ENCODE data around the gene EIF3I. TPM values are rescaled to one million over a fixed set of nuclear protein-coding genes. Genes with fewer than 3 reads are reported as not detected.
A peak's percentile ranks its signal among the peaks of the same experiment; 100 is the strongest.

Gene EIF3I
- total RNA-seq, 2 donors from 2014 or later, result 241 to 276 TPM

- peak overlapping the region; percentile 94 to 96 for H3K4me3 Mint-ChIP-seq
- no peaks in the 10 kb centered on the region for H3K27me3 Mint-ChIP-seq (ENCODE audit: low read depth)
- no peaks in the 10 kb centered on the region for H3K9me3 Mint-ChIP-seq
- DNase-seq, result no peak
- ATAC-seq (replicated peaks in 1 of 2), result no peak
- peaks cover 12 to 24% of the 10 kb centered on the region in 2 donors for H3K36me3 Mint-ChIP-seq (ENCODE audit: insufficient read depth in 2 of 2)
- peaks cover 41% of the 10 kb centered on the region for H3K4me1 Mint-ChIP-seq (ENCODE audit: low read depth)
- peak overlapping the region; percentile 94 for H3K27ac Mint-ChIP-seq
Observed at GRCh38 chr1:32224285-32224684, 2.1 kb downstream of the EIF3I start.

DNA sequence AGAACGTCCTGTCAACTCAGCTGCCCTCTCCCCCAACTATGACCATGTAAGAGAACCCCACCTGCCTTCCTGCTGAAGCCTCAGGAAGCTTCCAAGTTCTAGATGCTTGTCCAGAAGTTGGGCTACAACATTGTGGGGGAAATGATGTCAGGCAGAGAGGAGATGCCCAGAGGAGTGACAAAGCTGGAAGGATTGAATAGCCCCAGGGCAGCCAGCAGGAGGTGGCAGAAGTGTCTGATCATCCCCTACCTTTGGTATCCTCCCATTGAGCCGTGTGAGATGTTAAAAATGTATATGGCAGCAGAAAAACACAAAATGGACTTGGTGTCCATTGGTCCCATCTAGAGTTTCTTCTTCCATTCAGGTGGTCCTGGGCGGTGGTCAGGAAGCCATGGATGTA lies 6.6 kb downstream of the EIF3I start:
- Mint-ChIP-seq H3K27ac (no peak overlapping the region), H3K9me3 (no peaks in the 10 kb centered on the region), H3K4me1 (ENCODE audit: low read depth) (peaks cover 14% of the 10 kb centered on the region), H3K36me3 (ENCODE audit: insufficient read depth in 2 of 2) (peaks cover 12 to 27% of the 10 kb centered on the region in 2 donors), H3K4me3 (no peak overlapping the region), H3K27me3 (ENCODE audit: low read depth) (no peaks in the 10 kb centered on the region)
- DNase-seq (no peak), ATAC-seq (replicated peaks in 1 of 2) (no peak)

DNA sequence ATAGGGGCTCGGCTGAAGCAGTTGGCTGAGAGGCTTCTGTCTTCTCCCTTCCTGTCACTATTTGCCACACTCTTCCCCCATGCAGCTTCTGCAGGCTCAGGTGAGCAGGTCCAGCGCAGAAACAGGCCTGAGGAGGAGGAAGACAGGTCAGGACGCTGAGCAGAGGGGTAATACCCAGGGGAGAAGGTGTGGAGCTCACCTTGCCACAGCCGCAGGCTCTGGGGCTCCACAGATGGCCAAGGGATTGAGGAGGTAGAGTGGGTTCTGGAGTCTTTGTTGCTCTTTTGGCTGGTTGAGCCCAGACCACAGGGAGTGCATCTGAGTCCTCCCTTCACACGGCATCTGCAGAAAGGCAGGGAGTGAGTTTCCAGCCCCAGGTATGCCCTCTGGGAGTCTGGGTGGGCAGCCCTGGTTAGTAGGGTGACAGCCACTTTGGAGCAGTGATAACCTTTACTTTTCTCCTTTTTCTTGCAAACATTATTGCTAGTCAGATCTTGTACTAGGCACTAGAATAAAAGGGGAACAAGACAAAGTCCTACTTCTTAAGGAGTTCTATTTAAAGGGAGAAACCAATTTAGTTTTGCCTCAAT lies 9.7 kb downstream of the EIF3I start:
- peaks cover 6 to 17% of the 10 kb centered on the region in 2 donors for H3K36me3 Mint-ChIP-seq (ENCODE audit: insufficient read depth in 2 of 2)
- no peak overlapping the region for H3K4me3 Mint-ChIP-seq
- DNase-seq (no peak), ATAC-seq (replicated peaks in 1 of 2) (no peak)
- H3K27ac Mint-ChIP-seq, result no peak overlapping the region
- H3K27me3 Mint-ChIP-seq (ENCODE audit: low read depth), result no peaks in the 10 kb centered on the region
- no peaks in the 10 kb centered on the region for H3K9me3 Mint-ChIP-seq
- peaks cover 7% of the 10 kb centered on the region for H3K4me1 Mint-ChIP-seq (ENCODE audit: low read depth)

DNA sequence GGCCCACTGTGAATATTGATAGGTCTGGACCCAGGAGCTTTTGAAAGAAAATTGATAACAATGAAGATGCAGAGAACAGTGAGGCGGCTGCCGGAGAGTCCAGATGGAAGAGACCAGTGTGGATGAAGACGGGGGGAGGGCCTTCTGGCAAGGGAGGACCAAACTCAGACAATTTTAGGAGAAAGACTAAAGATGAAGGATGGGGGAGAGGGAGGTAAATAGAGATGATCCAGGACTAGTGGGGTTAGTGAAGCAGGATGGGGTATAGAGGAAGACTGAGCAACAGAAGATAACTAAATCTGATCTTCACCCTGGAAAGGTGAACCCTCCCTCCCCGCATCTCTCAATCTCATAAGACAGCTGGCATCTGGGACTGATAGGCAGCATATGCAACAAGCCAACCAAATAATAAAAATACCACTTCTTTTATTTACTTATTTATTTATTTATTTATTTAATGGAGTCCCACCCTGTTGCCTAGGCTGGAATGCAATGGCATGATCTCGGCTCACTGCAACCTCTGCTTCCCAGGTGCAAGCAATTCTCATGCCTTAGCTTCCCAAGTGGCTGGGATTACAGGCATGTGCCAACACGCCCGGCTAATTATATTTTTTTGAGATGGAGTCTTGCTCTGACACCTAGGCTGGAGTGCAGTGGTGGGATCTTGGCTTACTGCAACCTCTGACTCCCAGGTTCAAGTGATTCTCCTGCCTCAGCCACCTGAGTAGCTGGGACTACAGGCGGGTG lies 10.5 kb downstream of the EIF3I start:
- Mint-ChIP-seq H3K4me1 (ENCODE audit: low read depth) (peaks cover 2% of the 10 kb centered on the region), H3K36me3 (ENCODE audit: insufficient read depth in 2 of 2) (peaks cover 4 to 12% of the 10 kb centered on the region in 2 donors), H3K4me3 (no peak overlapping the region), H3K27ac (no peak overlapping the region), H3K27me3 (ENCODE audit: low read depth) (no peaks in the 10 kb centered on the region), H3K9me3 (no peaks in the 10 kb centered on the region)
- DNase-seq, result no peak
- ATAC-seq (replicated peaks in 1 of 2), result no peak

- no peaks in the 10 kb centered on the region for H3K27me3 Mint-ChIP-seq (ENCODE audit: low read depth)
- H3K4me1 Mint-ChIP-seq (ENCODE audit: low read depth), result no peaks in the 10 kb centered on the region
- no peak overlapping the region for H3K4me3 Mint-ChIP-seq
- H3K27ac Mint-ChIP-seq, result no peak overlapping the region
- DNase-seq, result no peak
- no peak for ATAC-seq (replicated peaks in 1 of 2)
- H3K9me3 Mint-ChIP-seq, result no peaks in the 10 kb centered on the region
- H3K36me3 Mint-ChIP-seq (ENCODE audit: insufficient read depth in 2 of 2), result peaks cover 0 to 3% of the 10 kb centered on the region in 2 donors
Observed at GRCh38 chr1:32234792-32235191, 12.6 kb downstream of the EIF3I start.

GRCh38 chr1:32239337-32239736 lies 17.1 kb downstream of the EIF3I start:
- no peaks in the 10 kb centered on the region for H3K36me3 Mint-ChIP-seq (ENCODE audit: insufficient read depth in 2 of 2)
- peaks cover 18% of the 10 kb centered on the region for H3K4me1 Mint-ChIP-seq (ENCODE audit: low read depth)
- peak overlapping the region; percentile 90 to 92 for H3K4me3 Mint-ChIP-seq
- DNase-seq (no peak), ATAC-seq (replicated peaks in 1 of 2) (no peak)
- no peaks in the 10 kb centered on the region for H3K27me3 Mint-ChIP-seq (ENCODE audit: low read depth)
- no peaks in the 10 kb centered on the region for H3K9me3 Mint-ChIP-seq
- H3K27ac Mint-ChIP-seq, result no peak overlapping the region

DNA sequence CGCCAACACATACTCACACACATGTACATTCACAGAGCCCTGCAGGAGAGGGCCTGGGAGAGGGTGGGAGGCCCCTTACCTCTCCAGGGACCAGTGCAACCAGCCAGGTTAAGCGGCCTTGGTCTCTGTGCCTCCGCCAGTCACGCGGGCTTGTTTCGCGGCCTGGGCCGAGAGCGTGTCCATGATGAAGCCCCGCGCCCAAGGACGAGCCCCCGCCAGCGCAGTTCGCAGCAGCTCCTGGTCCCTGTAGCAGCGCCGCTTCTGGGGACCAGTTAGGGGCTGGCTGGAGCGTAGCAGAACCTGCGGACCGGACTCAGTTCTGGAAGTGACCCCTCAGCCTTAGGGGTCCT lies 17.6 kb downstream of the EIF3I start:
- DNase-seq, result no peak
- Mint-ChIP-seq H3K27me3 (ENCODE audit: low read depth) (no peaks in the 10 kb centered on the region), H3K36me3 (ENCODE audit: insufficient read depth in 2 of 2) (no peaks in the 10 kb centered on the region), H3K9me3 (no peaks in the 10 kb centered on the region), H3K4me1 (ENCODE audit: low read depth) (peaks cover 18% of the 10 kb centered on the region), H3K4me3 (peak overlapping the region; percentile 90 to 92), H3K27ac (no peak overlapping the region)
- no peak for ATAC-seq (replicated peaks in 1 of 2)

GRCh38 chr1:32240140-32240951 lies 18.1 kb downstream of the EIF3I start:
- peak; percentile 66 to 69 for DNase-seq
- H3K27ac Mint-ChIP-seq, result no peak overlapping the region
- H3K9me3 Mint-ChIP-seq, result no peaks in the 10 kb centered on the region
- H3K36me3 Mint-ChIP-seq (ENCODE audit: insufficient read depth in 2 of 2), result no peaks in the 10 kb centered on the region
- peak overlapping the region; percentile 90 to 92 for H3K4me3 Mint-ChIP-seq
- H3K27me3 Mint-ChIP-seq (ENCODE audit: low read depth), result no peaks in the 10 kb centered on the region
- peak; percentile 73 to 74 for ATAC-seq (replicated peaks in 1 of 2)
- peaks cover 20% of the 10 kb centered on the region for H3K4me1 Mint-ChIP-seq (ENCODE audit: low read depth)

DNA sequence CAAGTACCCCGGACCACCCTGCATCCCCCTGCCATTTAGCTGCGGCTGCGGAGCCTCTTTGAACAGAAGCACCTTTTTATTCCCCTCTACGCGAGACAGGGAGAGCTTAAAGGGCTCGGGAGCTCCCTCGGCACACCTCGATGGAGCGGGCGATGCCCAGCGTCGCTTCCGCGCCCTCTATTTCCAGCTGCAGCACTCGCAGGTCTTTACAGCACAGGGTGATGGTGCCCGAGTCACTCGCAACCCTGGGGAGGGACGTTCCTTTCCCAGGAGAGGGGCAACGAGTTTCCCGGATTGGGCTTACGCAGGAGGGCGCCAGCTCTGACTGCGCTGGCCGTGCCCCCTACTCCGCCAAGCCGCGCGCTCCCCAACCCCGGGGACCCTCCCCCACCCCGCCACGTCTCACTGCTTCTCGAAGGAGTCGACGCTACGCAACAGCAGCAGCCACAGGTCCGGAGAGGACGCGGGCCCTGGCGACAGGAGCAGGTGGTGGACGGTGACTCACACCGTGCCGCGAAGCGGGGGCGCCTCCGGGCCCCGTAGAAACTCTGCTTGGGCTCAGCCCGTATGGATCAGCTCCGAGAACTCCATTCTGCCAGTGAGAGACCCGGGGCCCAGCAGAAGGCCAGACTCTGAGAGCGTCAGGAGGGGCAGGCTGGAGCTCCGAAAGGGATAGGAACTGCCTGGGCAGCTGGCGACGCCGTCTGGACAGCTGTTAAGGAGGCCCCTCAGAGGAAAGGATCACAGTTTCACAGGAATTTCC lies 19.0 kb downstream of the EIF3I start:
- Mint-ChIP-seq H3K36me3 (ENCODE audit: insufficient read depth in 2 of 2) (no peaks in the 10 kb centered on the region), H3K9me3 (no peaks in the 10 kb centered on the region), H3K4me1 (ENCODE audit: low read depth) (peaks cover 29% of the 10 kb centered on the region), H3K4me3 (peak overlapping the region; percentile 90 to 92), H3K27ac (no peak overlapping the region), H3K27me3 (ENCODE audit: low read depth) (no peaks in the 10 kb centered on the region)
- DNase-seq (peak; percentile 56 to 58), ATAC-seq (replicated peaks in 1 of 2) (peak; percentile 72)

- Mint-ChIP-seq H3K9me3 (no peaks in the 10 kb centered on the region), H3K4me3 (no peak overlapping the region), H3K27ac (no peak overlapping the region), H3K36me3 (ENCODE audit: insufficient read depth in 2 of 2) (no peaks in the 10 kb centered on the region), H3K4me1 (ENCODE audit: low read depth) (peaks cover 41% of the 10 kb centered on the region), H3K27me3 (ENCODE audit: low read depth) (no peaks in the 10 kb centered on the region)
- ATAC-seq (replicated peaks in 1 of 2) (no peak), DNase-seq (no peak)
Observed at GRCh38 chr1:32242341-32242851, 20.2 kb downstream of the EIF3I start.

DNA sequence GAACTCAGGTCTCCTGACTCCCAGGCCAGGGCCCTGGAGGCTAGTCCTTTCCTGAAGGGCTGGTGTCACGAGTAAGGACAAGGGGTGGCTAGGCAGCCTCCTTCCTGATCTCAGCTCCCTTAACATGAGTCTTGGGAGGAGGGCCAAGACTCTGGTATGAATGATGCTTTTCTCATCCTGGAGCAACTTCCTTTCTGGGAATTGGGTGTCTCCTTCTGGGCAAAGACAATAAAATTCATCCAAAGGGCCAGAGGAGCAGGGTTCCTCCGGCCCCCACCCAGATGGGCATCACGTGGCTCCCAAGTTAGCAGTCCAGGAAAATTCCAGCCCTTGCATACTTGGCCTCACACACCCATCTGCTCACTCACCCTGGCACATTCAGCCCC lies 24.7 kb downstream of the EIF3I start, which contains the start of gene FAM167B:
Gene FAM167B (plus strand): TSS at position 335 of the 386 bp plus-strand sequence. CDS start 200 bp downstream, outside the sequence.
- ATAC-seq (replicated peaks in 1 of 2), result no peak
- DNase-seq, result no peak
- peaks cover 68% of the 10 kb centered on the region for H3K4me1 Mint-ChIP-seq (ENCODE audit: low read depth)
- peak within 1 kb of the TSS; percentile 74 to 91 for H3K4me3 Mint-ChIP-seq
- H3K9me3 Mint-ChIP-seq, result no peaks in the 10 kb centered on the region
- peak within 1 kb of the TSS; percentile 72 for H3K27ac Mint-ChIP-seq
- H3K36me3 Mint-ChIP-seq (ENCODE audit: insufficient read depth in 2 of 2), result peaks cover 3 to 4% of the 10 kb centered on the region in 2 donors
- no peaks in the 10 kb centered on the region for H3K27me3 Mint-ChIP-seq (ENCODE audit: low read depth)

DNA sequence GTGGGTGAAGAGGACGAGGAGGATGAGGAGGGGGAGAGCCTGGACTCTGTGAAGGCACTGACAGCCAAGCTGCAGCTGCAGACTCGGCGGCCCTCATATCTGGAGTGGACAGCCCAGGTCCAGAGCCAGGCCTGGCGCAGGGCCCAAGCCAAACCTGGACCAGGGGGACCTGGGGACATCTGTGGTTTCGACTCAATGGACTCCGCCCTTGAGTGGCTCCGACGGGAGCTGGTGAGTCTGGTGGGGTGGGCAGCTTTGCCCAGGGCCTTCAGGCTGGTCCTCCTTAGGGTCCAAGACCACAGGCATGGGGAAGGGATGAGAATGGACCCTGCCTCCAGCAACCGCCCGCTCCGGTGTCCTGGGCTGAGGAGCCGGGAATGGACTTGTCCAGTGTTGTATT lies 25.2 kb downstream of the EIF3I start:
- ATAC-seq (replicated peaks in 1 of 2), result no peak
- Mint-ChIP-seq H3K9me3 (no peaks in the 10 kb centered on the region), H3K4me1 (ENCODE audit: low read depth) (peaks cover 65% of the 10 kb centered on the region), H3K27ac (peak overlapping the region; percentile 72), H3K36me3 (ENCODE audit: insufficient read depth in 2 of 2) (peaks cover 7% of the 10 kb centered on the region in 2 donors), H3K4me3 (peak overlapping the region; percentile 74 to 91), H3K27me3 (ENCODE audit: low read depth) (no peaks in the 10 kb centered on the region)
- no peak for DNase-seq
